ENCODE results near the gene CD96. TPM values are rescaled to one million over a fixed set of nuclear protein-coding genes. Genes with fewer than 3 reads are reported as not detected.

CD96 gene
- total RNA-seq, 1 donor from 2014 or later, result 0.17 TPM

- H3K27me3 Mint-ChIP-seq (ENCODE audit: low read depth), result peaks cover 2% of the 10 kb centered on the region
- H3K9me3 Mint-ChIP-seq (ENCODE audit: low read depth), result peaks cover 4% of the 10 kb centered on the region
- no peak overlapping the region for H3K4me3 Mint-ChIP-seq (ENCODE audit: unreplicated experiment)
- TF ChIP-seq, protein P1, sequence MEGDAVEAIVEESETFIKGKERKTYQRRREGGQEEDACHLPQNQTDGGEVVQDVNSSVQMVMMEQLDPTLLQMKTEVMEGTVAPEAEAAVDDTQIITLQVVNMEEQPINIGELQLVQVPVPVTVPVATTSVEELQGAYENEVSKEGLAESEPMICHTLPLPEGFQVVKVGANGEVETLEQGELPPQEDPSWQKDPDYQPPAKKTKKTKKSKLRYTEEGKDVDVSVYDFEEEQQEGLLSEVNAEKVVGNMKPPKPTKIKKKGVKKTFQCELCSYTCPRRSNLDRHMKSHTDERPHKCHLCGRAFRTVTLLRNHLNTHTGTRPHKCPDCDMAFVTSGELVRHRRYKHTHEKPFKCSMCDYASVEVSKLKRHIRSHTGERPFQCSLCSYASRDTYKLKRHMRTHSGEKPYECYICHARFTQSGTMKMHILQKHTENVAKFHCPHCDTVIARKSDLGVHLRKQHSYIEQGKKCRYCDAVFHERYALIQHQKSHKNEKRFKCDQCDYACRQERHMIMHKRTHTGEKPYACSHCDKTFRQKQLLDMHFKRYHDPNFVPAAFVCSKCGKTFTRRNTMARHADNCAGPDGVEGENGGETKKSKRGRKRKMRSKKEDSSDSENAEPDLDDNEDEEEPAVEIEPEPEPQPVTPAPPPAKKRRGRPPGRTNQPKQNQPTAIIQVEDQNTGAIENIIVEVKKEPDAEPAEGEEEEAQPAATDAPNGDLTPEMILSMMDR (IDR thresholded peaks at IDR 0.05), result no peak
- peaks cover 4% of the 10 kb centered on the region for H3K36me3 Mint-ChIP-seq (ENCODE audit: low read depth)
- peaks cover 19% of the 10 kb centered on the region for H3K4me1 Mint-ChIP-seq (ENCODE audit: low read depth)
- H3K27ac Mint-ChIP-seq (ENCODE audit: unreplicated experiment), result no peak overlapping the region
- no peak for DNase-seq (ENCODE audit: low spot score)
These were observed 7.3 kb upstream of the CD96 start for GRCh38 chr3:111534701-111535100.

DNA sequence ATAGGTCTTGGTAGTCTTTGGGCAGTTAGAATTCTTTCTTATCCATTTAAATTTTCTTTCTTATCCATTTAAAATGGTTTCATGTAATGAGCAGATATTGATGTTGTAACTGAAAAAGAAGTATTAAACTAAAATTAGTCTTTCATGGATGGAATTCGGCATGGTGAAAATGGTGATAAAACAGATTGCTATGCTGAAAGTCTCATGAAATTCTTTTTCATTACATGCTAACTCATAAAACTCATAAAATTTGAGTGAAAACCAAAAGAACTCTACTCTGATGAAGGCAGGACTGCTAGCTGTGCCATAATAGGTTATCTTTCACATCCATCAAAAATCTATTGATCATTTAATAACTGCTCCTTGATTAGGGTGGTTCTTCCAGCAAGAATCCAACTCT, 3.9 kb upstream of the CD96 start:
- Mint-ChIP-seq H3K4me1 (ENCODE audit: low read depth) (peaks cover 30% of the 10 kb centered on the region), H3K27ac (ENCODE audit: unreplicated experiment) (no peak overlapping the region), H3K36me3 (ENCODE audit: low read depth) (no peaks in the 10 kb centered on the region), H3K4me3 (ENCODE audit: unreplicated experiment) (no peak overlapping the region), H3K27me3 (ENCODE audit: low read depth) (no peaks in the 10 kb centered on the region), H3K9me3 (ENCODE audit: low read depth) (no peaks in the 10 kb centered on the region)
- TF ChIP-seq, protein P1 (IDR thresholded peaks at IDR 0.05), result no peak
- no peak for DNase-seq (ENCODE audit: low spot score)

- no peak for DNase-seq (ENCODE audit: low spot score)
- TF ChIP-seq, protein P1 (IDR thresholded peaks at IDR 0.05), result no peak
- Mint-ChIP-seq H3K9me3 (ENCODE audit: low read depth) (no peaks in the 10 kb centered on the region), H3K27ac (ENCODE audit: unreplicated experiment) (no peak overlapping the region), H3K4me3 (ENCODE audit: unreplicated experiment) (no peak overlapping the region), H3K36me3 (ENCODE audit: low read depth) (no peaks in the 10 kb centered on the region), H3K27me3 (ENCODE audit: low read depth) (no peaks in the 10 kb centered on the region), H3K4me1 (ENCODE audit: low read depth) (peaks cover 30% of the 10 kb centered on the region)
These were observed 3.3 kb upstream of the CD96 start for GRCh38 chr3:111538681-111539083.

GRCh38 chr3:111539351-111540331, 2.4 kb upstream of the CD96 start:
- no peaks in the 10 kb centered on the region for H3K9me3 Mint-ChIP-seq (ENCODE audit: low read depth)
- DNase-seq (ENCODE audit: low spot score), result no peak
- H3K27ac Mint-ChIP-seq (ENCODE audit: unreplicated experiment), result peak overlapping the region; percentile 8
- H3K36me3 Mint-ChIP-seq (ENCODE audit: low read depth), result no peaks in the 10 kb centered on the region
- no peak overlapping the region for H3K4me3 Mint-ChIP-seq (ENCODE audit: unreplicated experiment)
- H3K4me1 Mint-ChIP-seq (ENCODE audit: low read depth), result peaks cover 26% of the 10 kb centered on the region
- TF ChIP-seq, protein P1 (IDR thresholded peaks at IDR 0.05), result peak; percentile 87
- no peaks in the 10 kb centered on the region for H3K27me3 Mint-ChIP-seq (ENCODE audit: low read depth)

DNA sequence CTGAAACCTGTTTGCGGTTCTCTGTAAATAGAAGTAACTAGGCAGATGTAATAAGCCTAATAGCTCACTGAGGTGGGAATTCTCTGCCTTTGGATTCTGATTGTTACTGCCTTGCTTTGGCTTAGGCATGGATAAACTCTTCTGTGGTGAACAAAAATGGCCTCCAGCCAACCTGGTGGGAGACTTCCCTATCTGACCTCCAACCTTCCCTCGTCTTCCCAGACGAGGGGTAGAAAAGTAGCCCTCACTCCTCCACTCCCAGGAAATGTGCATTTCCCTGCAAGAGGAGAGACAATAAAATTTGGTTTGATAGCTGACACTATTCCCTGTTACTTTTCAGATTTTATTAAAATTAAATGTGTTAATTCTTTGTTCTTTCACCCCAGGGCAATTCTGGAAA, 606 bp upstream of the CD96 start:
- no peak overlapping the region for H3K4me3 Mint-ChIP-seq (ENCODE audit: unreplicated experiment)
- no peaks in the 10 kb centered on the region for H3K27me3 Mint-ChIP-seq (ENCODE audit: low read depth)
- H3K36me3 Mint-ChIP-seq (ENCODE audit: low read depth), result no peaks in the 10 kb centered on the region
- H3K9me3 Mint-ChIP-seq (ENCODE audit: low read depth), result no peaks in the 10 kb centered on the region
- H3K27ac Mint-ChIP-seq (ENCODE audit: unreplicated experiment), result no peak overlapping the region
- DNase-seq (ENCODE audit: low spot score), result no peak
- H3K4me1 Mint-ChIP-seq (ENCODE audit: low read depth), result peaks cover 26% of the 10 kb centered on the region
- TF ChIP-seq, protein P1 (IDR thresholded peaks at IDR 0.05), result no peak
